AG09309 (cell line): Measurements from ENCODE around the gene LYL1.

Source experiments
- DNase-seq: peaks from one replicate; pipeline ENCODE4 v3.0.0-alpha.2; 2010; ENCODE audit warnings: low read depth
- H3K4me3 ChIP-seq: 2 replicates; pipeline ENCODE4 v1.5.1; 2011; ENCODE audit warnings: mild to moderate bottlenecking, low read depth, low read length, moderate library complexity; ENCODE audit not compliant: control insufficient read depth
- TF ChIP-seq, protein P1 (sequence below): IDR thresholded peaks from 2 replicates; pipeline ENCODE4 v1.5.1; 2011; ENCODE audit warnings: mild to moderate bottlenecking, low read depth, low read length, inconsistent platforms; ENCODE audit not compliant: insufficient read depth, control insufficient read depth; ENCODE audit errors: missing control alignments

Gene LYL1

DNA sequence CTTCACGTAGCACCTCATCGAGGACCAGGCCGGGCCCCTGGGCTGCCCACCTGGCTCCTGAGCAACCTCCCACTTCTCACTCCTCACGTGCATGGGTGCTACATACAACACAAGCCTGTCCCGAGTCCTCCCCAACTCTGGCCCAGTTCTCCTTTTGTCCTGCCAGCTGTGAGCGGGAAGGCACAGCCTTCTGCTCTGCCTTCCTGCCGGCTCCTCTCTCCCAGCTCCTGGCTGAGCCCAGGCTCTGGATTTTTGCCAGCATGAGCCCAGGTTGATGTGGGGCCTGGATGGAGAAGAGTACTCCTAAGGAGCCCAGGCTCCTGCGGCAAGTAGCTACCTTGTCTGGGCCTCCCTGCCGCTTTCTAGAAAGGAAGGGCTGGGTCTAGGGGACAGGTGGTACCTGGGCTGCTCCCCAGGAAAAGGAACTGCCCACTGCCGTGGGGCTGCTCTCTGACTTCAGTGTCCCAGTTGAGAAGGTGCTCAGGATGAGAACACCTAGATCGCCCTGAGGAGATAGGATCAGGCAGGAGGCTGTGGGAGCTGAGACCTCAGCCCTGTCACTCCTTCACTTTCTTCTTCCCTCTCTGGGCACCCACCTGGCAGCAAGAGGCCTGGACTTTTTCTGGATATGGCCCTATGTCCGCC is 23.6 kb downstream of the LYL1 start:
- TF ChIP-seq, protein P1, sequence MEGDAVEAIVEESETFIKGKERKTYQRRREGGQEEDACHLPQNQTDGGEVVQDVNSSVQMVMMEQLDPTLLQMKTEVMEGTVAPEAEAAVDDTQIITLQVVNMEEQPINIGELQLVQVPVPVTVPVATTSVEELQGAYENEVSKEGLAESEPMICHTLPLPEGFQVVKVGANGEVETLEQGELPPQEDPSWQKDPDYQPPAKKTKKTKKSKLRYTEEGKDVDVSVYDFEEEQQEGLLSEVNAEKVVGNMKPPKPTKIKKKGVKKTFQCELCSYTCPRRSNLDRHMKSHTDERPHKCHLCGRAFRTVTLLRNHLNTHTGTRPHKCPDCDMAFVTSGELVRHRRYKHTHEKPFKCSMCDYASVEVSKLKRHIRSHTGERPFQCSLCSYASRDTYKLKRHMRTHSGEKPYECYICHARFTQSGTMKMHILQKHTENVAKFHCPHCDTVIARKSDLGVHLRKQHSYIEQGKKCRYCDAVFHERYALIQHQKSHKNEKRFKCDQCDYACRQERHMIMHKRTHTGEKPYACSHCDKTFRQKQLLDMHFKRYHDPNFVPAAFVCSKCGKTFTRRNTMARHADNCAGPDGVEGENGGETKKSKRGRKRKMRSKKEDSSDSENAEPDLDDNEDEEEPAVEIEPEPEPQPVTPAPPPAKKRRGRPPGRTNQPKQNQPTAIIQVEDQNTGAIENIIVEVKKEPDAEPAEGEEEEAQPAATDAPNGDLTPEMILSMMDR, result no peak
- H3K4me3 ChIP-seq, result no peak overlapping the region
- no peak for DNase-seq

- no peak overlapping the region for H3K4me3 ChIP-seq
- no peak for DNase-seq
- TF ChIP-seq, protein P1, result no peak
These were observed 24.3 kb downstream of the LYL1 start for GRCh38 chr19:13078381-13078780.

DNA sequence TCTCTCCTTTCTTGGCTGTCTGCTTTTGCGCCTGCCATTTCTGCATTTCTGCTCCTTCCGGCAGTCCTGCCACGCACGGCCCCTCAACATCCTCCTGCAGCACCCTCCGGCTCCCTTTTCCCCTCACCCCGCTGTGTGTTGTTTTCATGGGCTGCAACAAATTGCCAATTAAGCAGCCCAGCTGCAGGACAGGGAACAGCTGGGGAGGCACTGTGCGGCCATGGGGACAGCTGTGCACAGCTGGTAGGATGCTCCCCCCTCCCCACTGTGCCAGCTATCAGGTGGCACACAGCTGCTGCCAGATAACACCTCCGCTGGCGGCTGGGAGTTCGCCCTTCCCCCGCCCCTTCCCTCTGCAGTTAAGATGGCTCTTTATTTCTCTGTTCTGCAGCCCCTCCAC is 25.4 kb downstream of the LYL1 start:
- TF ChIP-seq, protein P1, result no peak
- H3K4me3 ChIP-seq, result no peak overlapping the region
- no peak for DNase-seq

- no peak for DNase-seq
- TF ChIP-seq, protein P1, result no peak
- H3K4me3 ChIP-seq, result no peak overlapping the region
These were observed 25.9 kb downstream of the LYL1 start for GRCh38 chr19:13076787-13077186.

GRCh38 chr19:13076320-13076719 is 26.3 kb downstream of the LYL1 start:
- TF ChIP-seq, protein P1, result no peak
- H3K4me3 ChIP-seq, result no peak overlapping the region
- no peak for DNase-seq

DNA sequence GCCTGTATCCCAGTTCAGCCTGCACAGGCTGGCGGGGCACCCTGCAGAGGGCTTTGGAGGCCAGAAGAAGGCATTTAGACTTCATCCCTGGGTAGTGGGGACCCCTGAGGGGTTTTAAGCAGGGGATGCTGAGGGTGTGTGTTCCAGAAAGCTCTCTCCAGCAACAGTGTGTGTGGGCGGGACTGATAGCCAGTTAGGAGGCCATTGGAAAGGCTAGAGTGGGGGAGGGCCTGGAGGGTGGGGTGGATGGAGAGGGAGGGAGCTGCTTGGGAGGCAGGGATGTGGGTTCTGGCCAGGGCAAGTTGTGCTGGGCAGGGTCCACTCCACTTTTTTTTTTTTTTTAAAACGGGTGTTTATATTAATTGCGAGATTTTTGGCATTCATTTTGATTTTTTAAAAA is 28.3 kb downstream of the LYL1 start:
- no peak for DNase-seq
- no peak overlapping the region for H3K4me3 ChIP-seq
- TF ChIP-seq, protein P1, result no peak
